Sigmoid colon (tissue), 7 donors: ENCODE measurements around the gene TRAF4. TPM values are rescaled to one million over a fixed set of nuclear protein-coding genes. Genes with fewer than 3 reads are reported as not detected.
A peak's percentile ranks its signal among the peaks of the same experiment; 100 is the strongest.
"Not testable (repeated sequence)": the region's sequence is repeated elsewhere in the genome, so short reads cannot be mapped to it uniquely, and the experiment has no call there.

Experiments
- DNase-seq: peaks from one replicate; pipeline ENCODE4 v3.0.0-alpha.2; 2019
- H3K27ac ChIP-seq, 4 donors: fragments of 200-600 bp; sonication (generic); one replicate each; pipeline ENCODE4 v1.5.1; 2016 to 2019; ENCODE audit warnings: mild to moderate bottlenecking in 1 of 4
- H3K27me3 ChIP-seq, 3 donors: fragments of 200-600 bp; sonication (generic); one replicate each; pipeline ENCODE4 v1.5.1; 2019; ENCODE audit warnings: mild to moderate bottlenecking in 1 of 3
- H3K36me3 ChIP-seq, 4 donors: fragments of 200-600 bp; sonication (generic); one replicate each; pipeline ENCODE4 v1.5.1; 2016 to 2019
- H3K4me1 ChIP-seq, 4 donors: fragments of 200-600 bp; sonication (generic); one replicate each; pipeline ENCODE4 v1.5.1; 2017 to 2019
- H3K4me3 ChIP-seq, 4 donors: fragments of 200-600 bp; sonication (generic); one replicate each; pipeline ENCODE4 v1.5.1; 2017 to 2019; ENCODE audit warnings: mild to moderate bottlenecking in 2 of 4, moderate library complexity in 1 of 4
- H3K9me3 ChIP-seq, 4 donors: fragments of 200-600 bp in 3 of 4; sonication (generic) in 3 of 4; one replicate each; pipeline versions ENCODE4 v1.5.1 to v1.6.1; 2013 to 2019
- EP300 ChIP-seq, 4 donors: sonication (generic); formaldehyde crosslinking; IDR thresholded peaks; one replicate each; pipeline ENCODE4 v1.6.1; 2017; ENCODE audit warnings: antibody characterized with exemption in 4 of 4
- POLR2A ChIP-seq, 2 donors: fragments of 450-650 bp; IDR thresholded peaks; one replicate each; pipeline ENCODE4 v1.6.1; 2016; ENCODE audit warnings: antibody characterized with exemption in 2 of 2, mild to moderate bottlenecking in 2 of 2, moderate library complexity in 2 of 2
- POLR2AphosphoS5 ChIP-seq, 4 donors: sonication (generic); formaldehyde crosslinking; IDR thresholded peaks; one replicate each; pipeline ENCODE4 v1.6.1; 2017; ENCODE audit warnings: antibody characterized with exemption in 4 of 4
- WGBS, 2 donors: extraction: QIAGEN DNeasy Blood & Tissue Kit; methylation state at CpG; one replicate each; pipeline ENCODE4 v1.1.7; 2013; 5-methylcytosine and 5-hydroxymethylcytosine counted together
- intact Hi-C: fragments of 100-400 bp; cut with DNase I; formaldehyde crosslinking; loops from one replicate; pipeline ENCODE4 v1.15.1; 2023
- polyA plus RNA-seq, 3 donors: library from polyadenylated mRNA; stranded (reverse); fragments of 200-250 nt; gene quantifications; one replicate each; pipeline ENCODE4 v1.2.3, GENCODE V29; 2013
- total RNA-seq, 4 donors: library from RNA; depleted of rRNA; stranded (reverse); fragments of >200 nt; gene quantifications; one replicate each; pipeline ENCODE4 v1.1.0, GENCODE V29; 2016
- TF ChIP-seq, protein P1 (sequence below), 4 experiments: fragments of 450-650 bp in 3 of 4; fragments of 200-600 bp in 1 of 4; IDR thresholded peaks; one replicate each; pipeline ENCODE4 v1.5.1; 2016 to 2019; ENCODE audit warnings: antibody characterized with exemption in 4 of 4, mild to moderate bottlenecking in 3 of 4, moderate library complexity in 2 of 4
- donor health status: healthy with polysubstance abuse.
- donor health status: Bipolar disorder and iron deficiency.
- donor health status: healthy.

The TRAF4 gene
- total and polyA plus RNA-seq, 7 donors, result 3.9 to 94.1 (median 11.6) TPM

- H3K9me3 ChIP-seq, H3K27me3 ChIP-seq: not testable (repeated sequence)
- TF ChIP-seq, protein P1, sequence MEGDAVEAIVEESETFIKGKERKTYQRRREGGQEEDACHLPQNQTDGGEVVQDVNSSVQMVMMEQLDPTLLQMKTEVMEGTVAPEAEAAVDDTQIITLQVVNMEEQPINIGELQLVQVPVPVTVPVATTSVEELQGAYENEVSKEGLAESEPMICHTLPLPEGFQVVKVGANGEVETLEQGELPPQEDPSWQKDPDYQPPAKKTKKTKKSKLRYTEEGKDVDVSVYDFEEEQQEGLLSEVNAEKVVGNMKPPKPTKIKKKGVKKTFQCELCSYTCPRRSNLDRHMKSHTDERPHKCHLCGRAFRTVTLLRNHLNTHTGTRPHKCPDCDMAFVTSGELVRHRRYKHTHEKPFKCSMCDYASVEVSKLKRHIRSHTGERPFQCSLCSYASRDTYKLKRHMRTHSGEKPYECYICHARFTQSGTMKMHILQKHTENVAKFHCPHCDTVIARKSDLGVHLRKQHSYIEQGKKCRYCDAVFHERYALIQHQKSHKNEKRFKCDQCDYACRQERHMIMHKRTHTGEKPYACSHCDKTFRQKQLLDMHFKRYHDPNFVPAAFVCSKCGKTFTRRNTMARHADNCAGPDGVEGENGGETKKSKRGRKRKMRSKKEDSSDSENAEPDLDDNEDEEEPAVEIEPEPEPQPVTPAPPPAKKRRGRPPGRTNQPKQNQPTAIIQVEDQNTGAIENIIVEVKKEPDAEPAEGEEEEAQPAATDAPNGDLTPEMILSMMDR (IDR thresholded peaks at IDR 0.05), result peak in 1 of 4 experiments; percentile 4
- intact Hi-C loops, result loop anchor here (10.0 kb wide), 1 partner anchor 574 kb away; the partner anchor contains the start of gene NUFIP2
- peak; percentile 63 for DNase-seq
- Histone ChIP-seq H3K27ac (peak overlapping the region in 3 of 4 donors; percentile 94 to 95 (median 94)), H3K4me3 (peak overlapping the region; percentile 73 to 95 (median 84)), H3K36me3 (peaks cover 17 to 38% (median 27%) of the 10 kb centered on the region in 4 donors), H3K4me1 (peaks cover 0 to 75% (median 59%) of the 10 kb centered on the region in 4 donors)
- WGBS, 2 donors, result 7 to 33% methylated on average over 19 of the region's 19 CpGs
These were observed 22.8 kb upstream of the TRAF4 start for GRCh38 chr17:28720997-28721329.

DNA sequence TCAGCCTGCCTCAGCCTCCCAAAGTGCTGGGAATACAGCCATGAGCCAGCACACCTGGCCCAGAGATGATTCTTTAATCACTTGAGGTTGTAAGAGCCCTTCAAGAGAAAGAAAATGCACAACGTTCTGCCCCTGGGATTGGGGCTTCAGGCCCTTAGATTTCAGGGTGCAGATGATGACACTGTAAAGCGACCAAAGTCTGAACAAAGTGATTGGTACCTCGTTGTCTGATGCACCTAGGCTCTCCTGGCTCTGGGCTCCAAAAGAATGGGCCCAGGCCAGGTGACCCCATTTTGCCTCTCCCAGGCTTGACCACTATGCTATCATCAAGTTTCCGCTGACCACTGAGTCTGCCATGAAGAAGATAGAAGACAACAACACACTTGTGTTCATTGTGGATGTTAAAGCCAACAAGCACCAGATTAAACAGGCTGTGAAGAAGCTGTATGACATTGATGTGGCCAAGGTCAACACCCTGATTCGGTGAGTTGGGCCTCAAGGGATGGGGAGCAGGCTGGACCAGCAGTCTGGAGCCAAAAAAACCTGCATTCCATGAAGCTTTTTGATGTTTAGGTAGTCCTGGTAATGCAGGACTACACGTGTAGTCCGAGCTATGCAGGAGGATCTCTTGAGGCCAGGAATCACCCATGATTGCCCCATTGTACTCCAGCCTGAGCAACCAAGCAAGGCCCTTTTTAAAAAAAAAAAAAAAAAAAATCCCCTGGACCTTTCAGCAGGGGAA lies 21.2 kb upstream of the TRAF4 start:
- no peak overlapping the region for H3K4me3 ChIP-seq
- H3K27ac ChIP-seq, result no peak overlapping the region
- H3K9me3 ChIP-seq, result no peaks in the 10 kb centered on the region
- intact Hi-C loops, result loop anchor here (10.0 kb wide), 1 partner anchor 572 kb away; the partner anchor contains the start of gene NUFIP2
- H3K27me3 ChIP-seq, result peaks cover 0 to 8% (median 0%) of the 10 kb centered on the region in 3 donors
- no peak for DNase-seq
- peaks cover 0 to 71% (median 60%) of the 10 kb centered on the region in 4 donors for H3K4me1 ChIP-seq
- TF ChIP-seq, protein P1 (IDR thresholded peaks at IDR 0.05), result no peak
- no peak for TF ChIP-seq EP300 (IDR thresholded peaks at IDR 0.05)
- TF ChIP-seq POLR2AphosphoS5 (IDR thresholded peaks at IDR 0.05), result no peak
- TF ChIP-seq POLR2A (IDR thresholded peaks at IDR 0.05), result no peak
- WGBS, 2 donors, result 48 to 72% methylated on average over 7 of the region's 7 CpGs
- peaks cover 17 to 38% (median 27%) of the 10 kb centered on the region in 4 donors for H3K36me3 ChIP-seq

DNA sequence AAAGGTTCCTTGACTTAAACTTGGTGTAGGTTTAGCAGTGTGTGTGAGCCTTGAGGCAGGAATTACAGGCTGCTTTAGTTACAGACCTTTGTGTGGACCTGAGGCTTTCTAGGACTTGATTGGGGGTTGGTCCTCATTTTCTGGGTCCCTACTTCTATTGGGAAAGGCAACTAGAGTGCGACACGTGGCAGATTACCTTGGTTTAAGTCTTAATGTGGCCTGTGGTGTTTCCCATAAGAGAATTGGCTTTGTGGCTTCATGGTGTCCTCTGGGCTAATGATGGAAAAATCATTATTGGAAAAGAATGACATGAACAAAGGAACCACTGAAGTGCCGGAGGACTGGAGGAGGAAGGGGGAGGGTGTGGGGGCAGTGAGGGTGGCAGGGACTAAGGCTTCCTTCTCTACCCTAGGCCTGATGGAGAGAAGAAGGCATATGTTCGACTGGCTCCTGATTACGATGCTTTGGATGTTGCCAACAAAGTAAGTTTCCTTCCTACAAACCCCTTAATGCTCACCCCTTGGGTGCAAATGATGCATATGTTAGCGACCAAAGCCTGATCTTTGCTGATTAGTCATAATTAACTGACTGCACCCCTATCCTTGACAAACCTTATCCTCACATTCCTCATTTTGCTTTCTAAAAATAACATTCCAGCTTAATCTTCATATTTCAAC lies 20.5 kb upstream of the TRAF4 start:
- intact Hi-C loops, result loop anchor here (10.0 kb wide), 1 partner anchor 572 kb away; the partner anchor contains the start of gene NUFIP2
- Histone ChIP-seq H3K4me3 (no peak overlapping the region), H3K27ac (no peak overlapping the region), H3K27me3 (peaks cover 0 to 8% (median 0%) of the 10 kb centered on the region in 3 donors), H3K4me1 (peaks cover 0 to 71% (median 62%) of the 10 kb centered on the region in 4 donors), H3K9me3 (no peaks in the 10 kb centered on the region), H3K36me3 (peaks cover 17 to 38% (median 27%) of the 10 kb centered on the region in 4 donors)
- TF ChIP-seq POLR2AphosphoS5 (IDR thresholded peaks at IDR 0.05), result no peak
- TF ChIP-seq EP300 (IDR thresholded peaks at IDR 0.05), result no peak
- TF ChIP-seq POLR2A (IDR thresholded peaks at IDR 0.05), result no peak
- TF ChIP-seq, protein P1 (IDR thresholded peaks at IDR 0.05), result no peak
- WGBS, 2 donors, result 62 to 79% methylated on average over 6 of the region's 6 CpGs
- DNase-seq, result no peak

DNA sequence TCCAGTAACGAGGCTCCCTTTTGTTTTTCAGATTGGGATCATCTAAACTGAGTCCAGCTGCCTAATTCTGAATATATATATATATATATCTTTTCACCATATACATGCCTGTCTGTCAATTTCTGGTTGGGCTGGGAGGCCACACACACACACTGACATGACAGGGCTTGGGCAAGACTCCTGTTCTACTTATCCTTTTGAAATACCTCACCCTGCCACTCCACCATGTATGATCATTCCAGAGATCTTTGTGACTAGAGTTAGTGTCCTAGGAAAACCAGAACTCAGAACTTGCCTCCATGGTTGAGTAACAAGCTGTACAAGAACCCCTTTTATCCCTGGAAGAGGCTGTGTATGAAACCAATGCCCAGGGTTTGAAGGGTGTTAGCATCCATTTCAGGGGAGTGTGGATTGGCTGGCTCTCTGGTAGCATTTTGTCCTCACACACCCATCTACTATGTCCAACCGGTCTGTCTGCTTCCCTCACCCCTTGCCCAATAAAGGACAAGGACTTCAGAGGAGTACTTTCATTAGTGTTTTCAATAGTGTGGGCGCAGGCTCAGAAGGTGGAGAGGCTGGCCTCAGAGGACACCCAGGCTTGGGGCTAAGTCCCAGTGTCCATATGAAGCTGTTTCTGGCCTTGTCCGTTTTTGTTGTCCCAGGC lies 19.8 kb upstream of the TRAF4 start:
- intact Hi-C loops, result loop anchor here (10.0 kb wide), 1 partner anchor 571 kb away; the partner anchor contains the start of gene NUFIP2
- H3K27ac ChIP-seq, H3K4me3 ChIP-seq, H3K27me3 ChIP-seq, DNase-seq, H3K9me3 ChIP-seq: not testable (repeated sequence)
- Histone ChIP-seq H3K36me3 (peaks cover 17 to 38% (median 27%) of the 10 kb centered on the region in 4 donors), H3K4me1 (peaks cover 0 to 65% (median 56%) of the 10 kb centered on the region in 4 donors)
- 43 to 71% methylated on average over 4 of the region's 4 CpGs for WGBS, 2 donors
